Measurements from ENCODE around the gene EXOSC7.

Gene EXOSC7

GRCh38 chr3:45011756-45012508 lies 35.9 kb downstream of the EXOSC7 start:
- H3K9me3 ChIP-seq (ENCODE audit: control insufficient read depth in 5 of 5, low read length in 5 of 5): no peaks in the 10 kb centered on the region
- H3K4me3 ChIP-seq (ENCODE audit: low read depth in 1 of 5, low read length in 5 of 5): peak overlapping the region in 3 of 5 donors; percentile 26 to 33 (median 31)
- peaks cover 14 to 42% (median 30%) of the 10 kb centered on the region in 5 donors for H3K4me1 ChIP-seq (ENCODE audit: control insufficient read depth in 5 of 5, insufficient read depth in 5 of 5, low read length in 5 of 5)
- H3K27me3 ChIP-seq (ENCODE audit: control insufficient read depth in 5 of 5, insufficient read depth in 4 of 5, low read length in 5 of 5): no peaks in the 10 kb centered on the region
- H3K27ac ChIP-seq (ENCODE audit: low read depth, low read length): peak overlapping the region; percentile 80
- H3K9ac ChIP-seq (ENCODE audit: low read length in 5 of 5): peak overlapping the region in 3 of 5 donors; percentile 36 to 53 (median 50)
- peaks cover 0 to 20% (median 11%) of the 10 kb centered on the region in 5 donors for H3K36me3 ChIP-seq (ENCODE audit: control insufficient read depth in 5 of 5, insufficient read depth in 5 of 5, low read length in 5 of 5)

- Histone ChIP-seq H3K9ac (ENCODE audit: low read length in 5 of 5) (peak overlapping the region in 1 of 5 donors; percentile 36), H3K27ac (ENCODE audit: low read depth, low read length) (peak overlapping the region; percentile 80), H3K4me3 (ENCODE audit: low read depth in 1 of 5, low read length in 5 of 5) (peak overlapping the region in 3 of 5 donors; percentile 12 to 33 (median 26)), H3K36me3 (ENCODE audit: control insufficient read depth in 5 of 5, insufficient read depth in 5 of 5, low read length in 5 of 5) (peaks cover 0 to 15% (median 5%) of the 10 kb centered on the region in 5 donors), H3K4me1 (ENCODE audit: control insufficient read depth in 5 of 5, insufficient read depth in 5 of 5, low read length in 5 of 5) (peaks cover 14 to 48% (median 37%) of the 10 kb centered on the region in 5 donors), H3K9me3 (ENCODE audit: control insufficient read depth in 5 of 5, low read length in 5 of 5) (no peaks in the 10 kb centered on the region), H3K27me3 (ENCODE audit: control insufficient read depth in 5 of 5, insufficient read depth in 4 of 5, low read length in 5 of 5) (no peaks in the 10 kb centered on the region)
These were observed 36.5 kb downstream of the EXOSC7 start for GRCh38 chr3:45012577-45012976.

GRCh38 chr3:45016916-45017315 lies 40.9 kb downstream of the EXOSC7 start:
- H3K36me3 ChIP-seq (ENCODE audit: control insufficient read depth in 5 of 5, insufficient read depth in 5 of 5, low read length in 5 of 5): no peaks in the 10 kb centered on the region
- H3K4me3 ChIP-seq (ENCODE audit: low read depth in 1 of 5, low read length in 5 of 5): peak overlapping the region in 1 of 5 donors; percentile 1
- H3K27ac ChIP-seq (ENCODE audit: low read depth, low read length): no peak overlapping the region
- no peak overlapping the region for H3K9ac ChIP-seq (ENCODE audit: low read length in 5 of 5)
- H3K9me3 ChIP-seq (ENCODE audit: control insufficient read depth in 5 of 5, low read length in 5 of 5): no peaks in the 10 kb centered on the region
- H3K4me1 ChIP-seq (ENCODE audit: control insufficient read depth in 5 of 5, insufficient read depth in 5 of 5, low read length in 5 of 5): peaks cover 9 to 54% (median 47%) of the 10 kb centered on the region in 5 donors
- H3K27me3 ChIP-seq (ENCODE audit: control insufficient read depth in 5 of 5, insufficient read depth in 4 of 5, low read length in 5 of 5): no peaks in the 10 kb centered on the region

GRCh38 chr3:45017821-45018220 lies 41.8 kb downstream of the EXOSC7 start:
- Histone ChIP-seq H3K27ac (ENCODE audit: low read depth, low read length) (peak overlapping the region; percentile 13), H3K9ac (ENCODE audit: low read length in 5 of 5) (no peak overlapping the region), H3K9me3 (ENCODE audit: control insufficient read depth in 5 of 5, low read length in 5 of 5) (no peaks in the 10 kb centered on the region), H3K27me3 (ENCODE audit: control insufficient read depth in 5 of 5, insufficient read depth in 4 of 5, low read length in 5 of 5) (no peaks in the 10 kb centered on the region), H3K36me3 (ENCODE audit: control insufficient read depth in 5 of 5, insufficient read depth in 5 of 5, low read length in 5 of 5) (no peaks in the 10 kb centered on the region), H3K4me3 (ENCODE audit: low read depth in 1 of 5, low read length in 5 of 5) (no peak overlapping the region), H3K4me1 (ENCODE audit: control insufficient read depth in 5 of 5, insufficient read depth in 5 of 5, low read length in 5 of 5) (peaks cover 3 to 49% (median 43%) of the 10 kb centered on the region in 5 donors)

GRCh38 chr3:45020534-45020933 lies 44.5 kb downstream of the EXOSC7 start:
- no peaks in the 10 kb centered on the region for H3K36me3 ChIP-seq (ENCODE audit: control insufficient read depth in 5 of 5, insufficient read depth in 5 of 5, low read length in 5 of 5)
- no peaks in the 10 kb centered on the region for H3K27me3 ChIP-seq (ENCODE audit: control insufficient read depth in 5 of 5, insufficient read depth in 4 of 5, low read length in 5 of 5)
- H3K9ac ChIP-seq (ENCODE audit: low read length in 5 of 5): no peak overlapping the region
- peaks cover 6 to 57% (median 53%) of the 10 kb centered on the region in 5 donors for H3K4me1 ChIP-seq (ENCODE audit: control insufficient read depth in 5 of 5, insufficient read depth in 5 of 5, low read length in 5 of 5)
- H3K4me3 ChIP-seq (ENCODE audit: low read depth in 1 of 5, low read length in 5 of 5): no peak overlapping the region
- H3K9me3 ChIP-seq (ENCODE audit: control insufficient read depth in 5 of 5, low read length in 5 of 5): no peaks in the 10 kb centered on the region
- H3K27ac ChIP-seq (ENCODE audit: low read depth, low read length): no peak overlapping the region

- Histone ChIP-seq H3K27me3 (ENCODE audit: control insufficient read depth in 5 of 5, insufficient read depth in 4 of 5, low read length in 5 of 5) (no peaks in the 10 kb centered on the region), H3K9me3 (ENCODE audit: control insufficient read depth in 5 of 5, low read length in 5 of 5) (no peaks in the 10 kb centered on the region), H3K4me3 (ENCODE audit: low read depth in 1 of 5, low read length in 5 of 5) (no peak overlapping the region), H3K4me1 (ENCODE audit: control insufficient read depth in 5 of 5, insufficient read depth in 5 of 5, low read length in 5 of 5) (peaks cover 6 to 67% (median 62%) of the 10 kb centered on the region in 5 donors), H3K36me3 (ENCODE audit: control insufficient read depth in 5 of 5, insufficient read depth in 5 of 5, low read length in 5 of 5) (no peaks in the 10 kb centered on the region), H3K9ac (ENCODE audit: low read length in 5 of 5) (peak overlapping the region in 1 of 5 donors; percentile 22), H3K27ac (ENCODE audit: low read depth, low read length) (no peak overlapping the region)
These were observed 45.7 kb downstream of the EXOSC7 start for GRCh38 chr3:45021524-45022297.

- Histone ChIP-seq H3K27me3 (ENCODE audit: control insufficient read depth in 5 of 5, insufficient read depth in 4 of 5, low read length in 5 of 5) (no peaks in the 10 kb centered on the region), H3K9me3 (ENCODE audit: control insufficient read depth in 5 of 5, low read length in 5 of 5) (no peaks in the 10 kb centered on the region), H3K36me3 (ENCODE audit: control insufficient read depth in 5 of 5, insufficient read depth in 5 of 5, low read length in 5 of 5) (no peaks in the 10 kb centered on the region), H3K27ac (ENCODE audit: low read depth, low read length) (no peak overlapping the region), H3K9ac (ENCODE audit: low read length in 5 of 5) (no peak overlapping the region), H3K4me3 (ENCODE audit: low read depth in 1 of 5, low read length in 5 of 5) (no peak overlapping the region), H3K4me1 (ENCODE audit: control insufficient read depth in 5 of 5, insufficient read depth in 5 of 5, low read length in 5 of 5) (peaks cover 6 to 67% (median 62%) of the 10 kb centered on the region in 5 donors)
These were observed 47.6 kb downstream of the EXOSC7 start for GRCh38 chr3:45023675-45024074.

GRCh38 chr3:45024542-45025255 lies 48.7 kb downstream of the EXOSC7 start:
- Histone ChIP-seq H3K4me1 (ENCODE audit: control insufficient read depth in 5 of 5, insufficient read depth in 5 of 5, low read length in 5 of 5) (peaks cover 12 to 76% (median 72%) of the 10 kb centered on the region in 5 donors), H3K27ac (ENCODE audit: low read depth, low read length) (peak overlapping the region; percentile 93)

GRCh38 chr3:45026038-45026437 lies 50.0 kb downstream of the EXOSC7 start, which contains the start of gene CLEC3B:
Gene CLEC3B (plus strand): TSS chr3:45026303. CDS start chr3:45026363, 60 bp downstream.
- Histone ChIP-seq H3K4me3 (ENCODE audit: low read depth in 1 of 5, low read length in 5 of 5) (peak within 1 kb of the TSS; percentile 65 to 90 (median 80)), H3K27me3 (ENCODE audit: control insufficient read depth in 5 of 5, insufficient read depth in 4 of 5, low read length in 5 of 5) (no peaks in the 10 kb centered on the region), H3K27ac (ENCODE audit: low read depth, low read length) (peak within 1 kb of the TSS; percentile 93), H3K36me3 (ENCODE audit: control insufficient read depth in 5 of 5, insufficient read depth in 5 of 5, low read length in 5 of 5) (peaks cover 0 to 17% (median 12%) of the 10 kb centered on the region in 5 donors), H3K9ac (ENCODE audit: low read length in 5 of 5) (peak within 1 kb of the TSS; percentile 57 to 80 (median 68)), H3K9me3 (ENCODE audit: control insufficient read depth in 5 of 5, low read length in 5 of 5) (no peaks in the 10 kb centered on the region), H3K4me1 (ENCODE audit: control insufficient read depth in 5 of 5, insufficient read depth in 5 of 5, low read length in 5 of 5) (peaks cover 15 to 80% (median 76%) of the 10 kb centered on the region in 5 donors)

More at GRCh38 chr3:45024542-45025255, 48.7 kb downstream of the EXOSC7 start:
- H3K9ac ChIP-seq (ENCODE audit: low read length in 5 of 5): no peak overlapping the region
- H3K4me3 ChIP-seq (ENCODE audit: low read depth in 1 of 5, low read length in 5 of 5): no peak overlapping the region
- no peaks in the 10 kb centered on the region for H3K9me3 ChIP-seq (ENCODE audit: control insufficient read depth in 5 of 5, low read length in 5 of 5)
- no peaks in the 10 kb centered on the region for H3K27me3 ChIP-seq (ENCODE audit: control insufficient read depth in 5 of 5, insufficient read depth in 4 of 5, low read length in 5 of 5)
- peaks cover 0 to 4% (median 1%) of the 10 kb centered on the region in 5 donors for H3K36me3 ChIP-seq (ENCODE audit: control insufficient read depth in 5 of 5, insufficient read depth in 5 of 5, low read length in 5 of 5)
